CD4-positive, alpha-beta T cell treated with Interleukin-4 for 1 hour (primary cell): ENCODE results near the gene ZNF428.
"Not testable (repeated sequence)": the region's sequence is repeated elsewhere in the genome, so short reads cannot be mapped to it uniquely, and the experiment has no call there.

Source experiments
- DNase-seq, 2 donors: peaks; one replicate each; pipeline ENCODE4 v3.0.0-alpha.2; 2020 to 2022

ZNF428 gene

GRCh38 chr19:43639519-43640423 is 20.3 kb upstream of the ZNF428 start, which contains the start of gene CADM4:
Gene CADM4, minus strand, starts transcription at chr19:43639850. Its CDS starts 60 bp downstream, at chr19:43639790.
- peak; percentile 52 to 58 for DNase-seq

- no peak for DNase-seq
These were observed 19.6 kb upstream of the ZNF428 start for GRCh38 chr19:43638995-43639518.

- DNase-seq, result peak in 1 of 2 donors; percentile 13
These were observed 19.0 kb upstream of the ZNF428 start for GRCh38 chr19:43638214-43638994.

GRCh38 chr19:43636121-43636683 is 16.8 kb upstream of the ZNF428 start:
- DNase-seq, result no peak

GRCh38 chr19:43635561-43635940 is 16.1 kb upstream of the ZNF428 start:
- not testable (repeated sequence) for DNase-seq

- DNase-seq, result no peak
These were observed 15.6 kb upstream of the ZNF428 start for GRCh38 chr19:43634872-43635560.

- no peak for DNase-seq
These were observed 15.1 kb upstream of the ZNF428 start for GRCh38 chr19:43634506-43634871.

- DNase-seq, result no peak
These were observed 14.6 kb upstream of the ZNF428 start for GRCh38 chr19:43634068-43634467.

GRCh38 chr19:43633520-43633919 is 14.1 kb upstream of the ZNF428 start:
- no peak for DNase-seq

- DNase-seq, result no peak
These were observed 12.1 kb upstream of the ZNF428 start for GRCh38 chr19:43631491-43631890.

GRCh38 chr19:43628646-43629326 is 9.4 kb upstream of the ZNF428 start:
- no peak for DNase-seq

GRCh38 chr19:43626838-43627237 is 7.4 kb upstream of the ZNF428 start:
- no peak for DNase-seq

GRCh38 chr19:43625918-43626579 is 6.6 kb upstream of the ZNF428 start:
- DNase-seq, result peak in 1 of 2 donors; percentile 21

- peak; percentile 88 to 89 for DNase-seq
These were observed 5.5 kb upstream of the ZNF428 start for GRCh38 chr19:43624933-43625332.

- DNase-seq, result no peak
These were observed 4.7 kb upstream of the ZNF428 start for GRCh38 chr19:43623889-43624670.

GRCh38 chr19:43622956-43623355 is 3.5 kb upstream of the ZNF428 start:
- DNase-seq, result no peak

GRCh38 chr19:43622070-43622469 is 2.6 kb upstream of the ZNF428 start:
- DNase-seq, result no peak

GRCh38 chr19:43620061-43621001 is 902 bp upstream of the ZNF428 start:
- DNase-seq, result peak in 1 of 2 donors; percentile 87

GRCh38 chr19:43618921-43619261 is 538 bp downstream of the ZNF428 start:
- DNase-seq, result peak; percentile 39 to 44

- DNase-seq, result no peak
These were observed 2.5 kb downstream of the ZNF428 start for GRCh38 chr19:43616954-43617353.
